ENCODE results near the gene TXNDC5. TPM values are rescaled to one million over a fixed set of nuclear protein-coding genes. Genes with fewer than 3 reads are reported as not detected.

The TXNDC5 gene
- total RNA-seq, 2 donors from 2014 or later, result 18.0 to 42.5 TPM

DNA sequence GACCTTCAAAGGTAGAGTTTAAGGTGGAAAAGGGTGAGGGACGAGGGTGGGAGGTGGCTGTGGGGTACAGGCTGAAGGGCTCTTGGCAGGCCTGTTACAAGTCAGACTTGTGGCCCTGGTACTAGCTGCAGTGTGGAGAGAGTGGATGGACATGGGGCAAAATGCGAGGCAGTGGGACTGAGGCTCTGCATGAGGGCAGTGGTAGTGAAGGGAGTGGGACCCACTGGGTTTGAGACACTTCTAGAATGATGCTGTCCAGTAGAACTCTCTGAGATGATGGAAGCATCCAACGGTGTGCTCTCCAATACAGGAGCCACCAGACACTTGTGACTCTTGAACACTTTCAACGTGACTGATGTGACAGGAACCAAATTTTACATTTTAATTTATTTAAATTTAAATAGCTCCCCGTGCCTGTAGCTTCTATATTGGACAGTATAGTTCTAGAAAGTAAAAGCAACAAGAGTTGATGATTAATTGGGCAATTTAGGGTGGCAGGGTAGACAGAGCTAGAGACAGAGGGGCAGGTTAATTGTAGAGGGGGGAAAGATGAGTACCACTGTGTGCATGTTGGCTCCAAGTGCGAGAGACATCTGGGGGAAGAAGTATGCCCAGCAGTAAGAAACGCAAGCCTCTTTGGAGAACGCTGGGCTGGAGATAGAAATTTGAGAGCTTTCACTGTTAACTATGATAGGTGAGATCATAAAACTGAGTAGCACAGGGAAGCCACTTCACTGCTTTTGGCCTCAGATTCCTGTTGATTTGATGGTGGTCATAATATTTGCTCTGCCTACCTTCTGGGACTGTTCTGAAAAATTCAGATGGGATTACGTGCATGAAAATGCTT is 77.5 kb downstream of the TXNDC5 start:
- peaks cover 59% of the 10 kb centered on the region for H3K27me3 ChIP-seq (ENCODE audit: control insufficient read depth, insufficient read depth, low read length, poor library complexity, severe bottlenecking)
- H3K27ac ChIP-seq (ENCODE audit: low read depth, low read length), result no peak overlapping the region
- no peak overlapping the region for H3K4me3 ChIP-seq (ENCODE audit: low read length)
- 90 to 95% methylated on average over 5 to 9 of the region's 9 CpGs for WGBS, 2 experiments (ENCODE audit: insufficient coverage in 1 of 2, insufficient read length in 1 of 2)
- TF ChIP-seq, protein P1, sequence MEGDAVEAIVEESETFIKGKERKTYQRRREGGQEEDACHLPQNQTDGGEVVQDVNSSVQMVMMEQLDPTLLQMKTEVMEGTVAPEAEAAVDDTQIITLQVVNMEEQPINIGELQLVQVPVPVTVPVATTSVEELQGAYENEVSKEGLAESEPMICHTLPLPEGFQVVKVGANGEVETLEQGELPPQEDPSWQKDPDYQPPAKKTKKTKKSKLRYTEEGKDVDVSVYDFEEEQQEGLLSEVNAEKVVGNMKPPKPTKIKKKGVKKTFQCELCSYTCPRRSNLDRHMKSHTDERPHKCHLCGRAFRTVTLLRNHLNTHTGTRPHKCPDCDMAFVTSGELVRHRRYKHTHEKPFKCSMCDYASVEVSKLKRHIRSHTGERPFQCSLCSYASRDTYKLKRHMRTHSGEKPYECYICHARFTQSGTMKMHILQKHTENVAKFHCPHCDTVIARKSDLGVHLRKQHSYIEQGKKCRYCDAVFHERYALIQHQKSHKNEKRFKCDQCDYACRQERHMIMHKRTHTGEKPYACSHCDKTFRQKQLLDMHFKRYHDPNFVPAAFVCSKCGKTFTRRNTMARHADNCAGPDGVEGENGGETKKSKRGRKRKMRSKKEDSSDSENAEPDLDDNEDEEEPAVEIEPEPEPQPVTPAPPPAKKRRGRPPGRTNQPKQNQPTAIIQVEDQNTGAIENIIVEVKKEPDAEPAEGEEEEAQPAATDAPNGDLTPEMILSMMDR (conservative IDR thresholded peaks at IDR 0.05), result no peak
- DNase-seq, result no peak
- H3K9me3 ChIP-seq (ENCODE audit: control insufficient read depth, low read length), result peaks cover 9% of the 10 kb centered on the region
- Mint-ChIP-seq H3K27me3 (ENCODE audit: insufficient read depth) (peaks cover 59% of the 10 kb centered on the region), H3K4me3 (no peak overlapping the region), H3K4me1 (peaks cover 6% of the 10 kb centered on the region), H3K36me3 (ENCODE audit: low read depth) (no peaks in the 10 kb centered on the region), H3K27ac (no peak overlapping the region), H3K9me3 (no peaks in the 10 kb centered on the region)
- H3K9ac ChIP-seq (ENCODE audit: extremely low read depth, low read length, poor library complexity, severe bottlenecking), result no peak overlapping the region
- H3K4me1 ChIP-seq (ENCODE audit: control insufficient read depth, insufficient read depth, low read length), result no peaks in the 10 kb centered on the region
- H3K36me3 ChIP-seq (ENCODE audit: control insufficient read depth, insufficient read depth, low read length), result no peaks in the 10 kb centered on the region

Other genes with a start within 250 kb of the TXNDC5 start
- gene BMP6, start 184.7 kb downstream of the TXNDC5 start, total RNA-seq, result under 1 TPM; 0.62 to 0.71 TPM
- gene BLOC1S5, start 153.6 kb upstream of the TXNDC5 start, total RNA-seq, result 10 to 100 TPM; 14.4 to 17.6 TPM
- 10 to 100 TPM; 41.5 to 46.6 TPM for gene EEF1E1, start 191.8 kb upstream of the TXNDC5 start, total RNA-seq